ENCODE measurements around the gene POLRMT.
"Not testable (repeated sequence)": the region's sequence is repeated elsewhere in the genome, so short reads cannot be mapped to it uniquely, and the experiment has no call there.

POLRMT gene

DNA sequence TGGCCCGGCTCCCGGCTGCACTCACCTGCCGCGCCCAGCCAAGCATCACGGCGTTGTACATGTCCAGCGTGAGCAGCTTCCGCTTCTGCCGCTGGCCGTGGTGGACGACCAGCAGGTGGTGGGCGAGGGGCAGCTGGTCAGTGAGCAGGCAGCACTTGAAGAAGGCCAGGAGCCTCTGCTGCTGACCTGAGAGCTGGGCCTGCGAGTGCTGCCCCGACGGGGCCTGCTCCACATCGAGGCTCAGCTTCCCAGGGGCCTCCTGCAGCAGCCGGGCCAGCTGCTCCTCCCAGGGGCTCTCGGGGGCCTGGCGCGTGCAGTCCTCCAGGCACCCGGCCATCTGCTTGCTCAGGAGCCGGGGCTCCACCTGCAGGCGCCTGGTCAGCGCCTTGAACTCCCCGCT lies 3.8 kb downstream of the POLRMT start:
- in situ Hi-C loops (cut with HindIII; ENCODE audit: low sequenced_read_pairs): not testable (repeated sequence)

DNA sequence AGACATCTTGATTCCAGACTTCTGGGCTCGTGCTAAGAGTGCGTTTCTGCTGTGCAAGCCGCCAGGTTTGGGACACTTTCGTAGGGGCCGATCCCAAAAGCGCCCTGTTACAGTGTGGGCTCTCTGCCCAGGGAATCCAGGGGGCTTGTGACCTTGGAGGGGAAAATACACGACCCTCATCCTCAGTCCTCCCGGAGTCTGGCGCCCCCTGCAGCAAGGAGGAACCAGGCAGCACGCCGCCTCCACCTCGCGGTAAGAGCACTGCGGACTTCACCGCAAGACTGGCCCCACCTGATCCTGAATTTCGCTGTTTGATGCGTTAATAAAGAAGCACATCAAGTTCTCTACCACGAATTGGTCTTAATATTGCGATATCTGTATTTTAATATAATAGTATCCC lies 5.2 kb downstream of the POLRMT start:
- in situ Hi-C loops (cut with HindIII; ENCODE audit: low sequenced_read_pairs): no loop called here

DNA sequence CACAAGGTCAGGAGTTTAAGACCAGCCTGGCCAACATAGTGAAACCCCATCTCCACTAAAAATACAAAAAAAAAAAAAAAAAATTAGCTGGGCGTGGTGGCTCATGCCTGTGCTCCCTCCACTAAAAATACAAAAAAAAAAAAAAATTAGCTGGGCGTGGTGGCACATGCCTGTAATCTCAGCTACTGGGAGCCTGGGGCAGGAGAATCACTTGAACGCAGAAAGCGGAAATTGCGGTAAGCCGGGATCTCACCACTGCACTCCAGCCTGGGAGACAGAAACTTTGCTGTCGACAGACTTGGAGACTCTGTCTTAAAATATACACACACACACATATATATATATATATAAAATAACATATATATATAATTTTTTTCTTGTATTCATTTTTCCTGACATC lies 6.8 kb downstream of the POLRMT start:
- in situ Hi-C loops (cut with HindIII; ENCODE audit: low sequenced_read_pairs): not testable (repeated sequence)

GRCh38 chr19:625257-625656 lies 8.1 kb downstream of the POLRMT start:
- in situ Hi-C loops (cut with HindIII; ENCODE audit: low sequenced_read_pairs): no loop called here

- in situ Hi-C loops (cut with HindIII; ENCODE audit: low sequenced_read_pairs): no loop called here
Measured at GRCh38 chr19:624433-625109, 8.8 kb downstream of the POLRMT start.

DNA sequence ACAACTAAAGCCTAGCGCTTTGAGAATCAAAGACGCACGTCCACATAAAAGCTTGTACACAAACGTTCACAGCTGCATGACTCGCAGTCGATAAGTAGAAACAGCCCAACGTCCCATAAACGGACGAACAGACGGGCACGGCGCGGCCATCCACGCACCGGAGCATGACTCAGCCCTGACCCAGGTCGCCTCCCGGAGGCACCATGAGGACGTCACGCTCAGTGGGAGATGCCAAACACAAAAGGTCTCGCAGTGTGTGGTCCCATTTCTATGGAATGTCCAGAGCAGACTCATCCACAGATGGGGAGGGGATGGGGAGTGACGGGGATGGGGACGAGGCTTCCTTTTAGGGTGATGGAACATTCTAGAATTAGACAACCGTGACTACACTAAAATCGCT lies 9.4 kb downstream of the POLRMT start:
- in situ Hi-C loops (cut with HindIII; ENCODE audit: low sequenced_read_pairs): no loop called here

DNA sequence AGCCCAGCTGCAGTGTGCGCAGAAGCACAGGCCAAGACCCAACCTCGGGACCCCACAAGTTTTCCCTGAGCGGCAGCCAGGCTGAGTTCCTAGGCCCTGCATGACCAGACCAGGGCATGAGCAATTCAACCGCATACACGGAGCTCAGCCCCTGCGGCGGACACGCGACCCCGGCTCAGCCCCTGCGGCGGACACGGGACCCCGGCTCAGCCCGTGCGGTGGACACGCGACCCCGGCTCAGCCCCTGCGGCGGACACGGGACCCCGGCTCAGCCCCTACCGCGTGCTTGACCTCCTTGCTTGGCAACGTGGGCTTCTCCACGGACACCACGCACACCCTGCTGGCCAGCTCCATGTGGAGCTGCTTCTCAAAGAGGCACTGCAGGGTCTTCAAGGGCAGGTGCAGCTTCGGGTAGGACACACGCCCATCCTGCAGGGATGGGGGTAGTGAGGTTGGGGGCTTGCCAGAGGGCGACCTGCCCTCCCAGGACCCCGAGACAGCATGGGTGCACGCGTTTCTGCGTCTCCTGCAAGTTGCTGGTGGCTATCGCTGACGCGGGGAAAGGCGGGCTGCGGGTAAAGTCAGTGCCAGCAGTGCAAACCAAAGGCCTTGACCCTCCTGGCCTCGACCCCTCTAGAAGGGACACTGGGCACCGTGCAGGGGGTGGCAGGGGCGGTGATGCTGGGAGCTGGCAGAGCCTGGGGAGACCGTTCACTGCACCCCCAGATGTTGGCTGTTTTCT lies 10.0 kb downstream of the POLRMT start:
- in situ Hi-C loops (cut with HindIII; ENCODE audit: low sequenced_read_pairs): no loop called here

DNA sequence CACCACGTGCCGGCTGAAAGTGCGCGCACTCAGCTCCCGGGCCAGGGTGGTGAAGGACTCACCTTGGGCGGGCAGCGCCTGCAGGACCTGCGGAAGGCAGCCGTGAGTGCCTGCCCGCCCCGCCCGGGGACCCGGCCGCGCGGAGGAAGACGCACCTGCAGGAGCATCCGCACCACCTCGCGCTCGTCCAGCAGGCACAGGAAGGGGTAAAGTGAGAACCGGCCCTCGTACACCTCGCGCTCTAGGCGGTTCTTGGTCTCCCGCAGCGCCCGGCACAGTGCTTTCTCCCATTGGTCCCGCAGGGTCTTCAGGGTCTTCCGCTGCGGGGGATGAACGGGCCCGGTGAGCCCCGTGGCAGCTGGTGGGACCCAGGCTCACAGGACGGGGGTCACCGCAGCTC lies 10.7 kb downstream of the POLRMT start:
- in situ Hi-C loops (cut with HindIII; ENCODE audit: low sequenced_read_pairs): no loop called here

DNA sequence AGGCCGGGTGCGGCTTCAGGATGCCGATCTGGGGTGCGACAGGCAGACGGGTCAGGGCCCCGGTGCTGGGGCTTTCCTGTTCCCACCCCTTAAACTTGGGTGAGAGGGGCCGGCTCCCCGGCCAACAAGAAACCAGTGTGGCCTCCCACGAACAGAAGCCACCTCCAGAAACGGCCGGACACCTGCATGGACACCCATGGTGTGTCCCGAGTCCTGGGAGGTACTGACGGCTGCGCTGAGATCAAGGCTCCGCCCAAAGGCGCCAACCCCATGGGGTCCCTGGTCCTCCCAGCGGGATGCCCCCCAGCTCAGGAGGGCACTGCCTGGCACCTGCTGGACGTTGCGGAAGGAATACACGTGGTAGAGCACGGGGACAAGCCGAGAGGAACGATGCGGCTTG lies 11.5 kb downstream of the POLRMT start:
- in situ Hi-C loops (cut with HindIII; ENCODE audit: low sequenced_read_pairs): no loop called here

DNA sequence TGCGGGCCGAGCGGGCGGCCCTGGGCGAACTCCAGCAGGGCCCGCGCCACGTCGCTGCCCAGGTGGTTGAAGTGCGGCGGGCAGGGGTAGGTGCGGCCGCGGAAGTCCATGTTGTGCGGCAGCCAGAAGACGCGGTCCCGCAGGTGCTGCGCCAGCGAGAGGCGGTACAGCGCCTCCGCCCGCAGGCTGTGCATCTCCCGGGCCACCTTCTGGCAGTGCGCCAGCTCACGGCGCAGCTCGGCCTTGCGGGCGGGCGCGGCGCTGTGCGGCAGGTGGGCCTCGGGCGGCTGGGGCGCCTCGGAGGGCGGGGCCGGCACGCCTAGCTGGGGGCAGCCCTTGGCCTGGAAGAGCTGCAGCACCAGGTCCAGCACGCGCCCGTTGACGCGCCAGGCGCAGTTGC lies 12.1 kb downstream of the POLRMT start:
- in situ Hi-C loops (cut with HindIII; ENCODE audit: low sequenced_read_pairs): not testable (repeated sequence)

- in situ Hi-C loops (cut with HindIII; ENCODE audit: low sequenced_read_pairs): no loop called here
Measured at GRCh38 chr19:620166-620862, 13.0 kb downstream of the POLRMT start.

- in situ Hi-C loops (cut with HindIII; ENCODE audit: low sequenced_read_pairs): no loop called here
Measured at GRCh38 chr19:619286-620002, 13.9 kb downstream of the POLRMT start.

DNA sequence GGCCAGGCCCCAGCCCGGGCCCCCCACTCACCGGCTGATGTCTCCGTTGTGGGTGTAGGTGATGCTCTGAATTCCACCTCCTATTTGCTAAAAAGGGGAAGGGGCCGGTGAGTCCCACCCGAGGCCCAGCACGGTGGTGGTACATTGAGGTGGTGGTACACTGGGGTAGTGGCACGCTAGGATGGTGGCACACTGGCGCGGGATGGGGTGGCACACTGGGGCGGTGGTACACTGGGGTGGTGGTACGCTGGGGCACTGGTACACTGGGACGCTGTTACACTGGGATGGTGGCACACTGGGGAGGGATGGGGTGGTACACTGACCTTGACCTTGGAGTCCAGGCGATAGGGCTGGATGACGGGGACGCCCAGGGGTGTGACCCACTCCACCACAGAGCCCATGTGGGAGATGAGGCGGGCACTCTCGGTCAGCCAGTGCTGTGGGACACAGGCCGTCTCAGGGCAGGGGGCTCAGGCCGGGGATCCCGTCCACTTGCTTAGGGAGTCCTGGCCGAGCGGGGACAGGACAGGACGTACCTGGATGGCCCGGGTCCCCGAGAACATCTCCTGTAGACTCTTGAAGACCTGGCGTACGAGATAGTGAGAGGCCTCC lies 14.6 kb downstream of the POLRMT start:
- in situ Hi-C loops (cut with HindIII; ENCODE audit: low sequenced_read_pairs): no loop called here

DNA sequence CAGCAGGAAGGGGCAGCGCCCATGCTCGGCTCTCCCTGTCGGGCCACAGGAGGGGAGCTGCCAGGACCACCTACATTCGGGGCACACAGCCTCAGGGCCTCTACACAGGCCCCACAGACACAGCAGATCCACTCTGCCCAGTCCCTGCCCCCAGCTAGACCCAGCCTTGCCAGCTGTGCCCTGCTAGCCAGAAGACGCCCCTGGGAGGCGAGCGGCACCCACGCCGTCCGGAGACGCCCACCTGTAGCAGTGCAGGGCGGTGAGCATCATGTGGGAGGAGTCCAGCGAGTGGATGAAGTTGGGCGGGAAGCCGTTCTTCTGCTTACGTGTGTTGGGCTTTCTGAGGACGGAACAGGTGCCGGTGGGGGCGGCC lies 15.1 kb downstream of the POLRMT start:
- in situ Hi-C loops (cut with HindIII; ENCODE audit: low sequenced_read_pairs): no loop called here

DNA sequence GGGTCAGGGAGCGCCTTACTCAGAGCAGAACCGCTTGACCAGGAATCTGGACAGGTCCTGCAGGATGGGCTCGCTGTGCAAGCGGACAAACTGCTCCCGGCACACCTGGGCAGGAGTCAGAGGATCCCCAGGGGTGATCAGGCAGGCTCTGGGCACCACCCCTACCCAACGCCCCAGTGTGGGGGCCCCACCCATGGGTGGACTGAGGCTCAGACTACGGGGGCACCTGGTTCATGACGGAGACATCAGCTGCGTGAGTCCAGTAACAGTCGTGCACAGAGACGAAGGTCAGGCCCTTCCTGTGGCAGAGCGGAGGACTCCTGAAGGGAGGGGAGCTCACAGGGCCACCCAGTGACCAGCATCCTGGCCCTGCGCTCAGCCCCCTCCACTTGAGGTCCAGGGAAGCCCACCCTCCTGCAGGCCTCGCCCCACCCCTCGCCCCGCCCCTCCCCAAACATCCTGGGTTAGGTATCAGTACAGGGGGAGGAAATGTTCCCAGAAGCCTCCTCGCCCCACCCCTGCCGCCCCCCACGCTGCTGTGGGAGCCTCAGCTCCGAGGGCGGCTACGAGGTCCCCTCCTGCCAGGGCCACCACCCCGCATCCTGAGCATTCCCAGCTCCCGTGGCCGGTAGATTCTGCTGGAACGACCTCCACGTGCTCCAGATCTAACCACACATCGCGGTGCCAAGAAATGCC lies 15.6 kb downstream of the POLRMT start:
- in situ Hi-C loops (cut with HindIII; ENCODE audit: low sequenced_read_pairs): no loop called here

DNA sequence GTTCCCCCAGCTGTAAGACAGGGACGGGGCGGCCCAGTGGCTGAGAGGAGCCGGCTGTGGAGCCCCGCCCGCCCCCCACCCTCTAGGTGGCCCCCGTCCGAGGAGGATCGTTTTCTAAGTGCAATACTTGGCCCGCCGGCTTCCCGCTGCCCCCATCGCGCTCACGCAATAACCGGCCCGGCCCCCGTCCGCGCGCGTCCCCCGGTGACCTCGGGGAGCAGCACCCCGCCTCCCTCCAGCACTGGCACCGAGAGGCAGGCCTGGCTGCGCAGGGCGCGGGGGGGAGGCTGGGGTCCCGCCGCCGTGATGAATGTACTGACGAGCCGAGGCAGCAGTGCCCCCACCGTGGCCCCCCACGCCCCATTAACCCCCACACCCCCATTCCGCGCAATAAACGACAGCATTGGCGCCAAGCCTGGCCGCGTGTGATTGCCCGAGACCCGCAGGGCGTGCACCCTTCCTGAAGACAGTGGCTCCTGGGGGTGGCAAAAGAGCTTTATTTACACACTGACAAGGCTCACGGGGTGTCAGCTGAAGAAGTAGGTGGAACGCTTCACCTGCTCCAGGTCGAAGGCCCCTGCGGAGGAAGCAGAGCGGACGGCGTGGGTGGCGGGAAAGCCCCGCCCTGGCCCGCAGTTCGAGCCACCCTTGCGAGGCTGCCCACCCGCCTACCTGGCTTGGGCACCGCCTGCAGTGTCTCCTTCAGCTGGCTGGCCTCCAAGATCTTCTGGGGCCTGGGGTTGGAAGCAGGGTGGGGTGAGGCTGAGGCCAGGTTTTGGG lies 16.4 kb downstream of the POLRMT start:
- in situ Hi-C loops (cut with HindIII; ENCODE audit: low sequenced_read_pairs): no loop called here

DNA sequence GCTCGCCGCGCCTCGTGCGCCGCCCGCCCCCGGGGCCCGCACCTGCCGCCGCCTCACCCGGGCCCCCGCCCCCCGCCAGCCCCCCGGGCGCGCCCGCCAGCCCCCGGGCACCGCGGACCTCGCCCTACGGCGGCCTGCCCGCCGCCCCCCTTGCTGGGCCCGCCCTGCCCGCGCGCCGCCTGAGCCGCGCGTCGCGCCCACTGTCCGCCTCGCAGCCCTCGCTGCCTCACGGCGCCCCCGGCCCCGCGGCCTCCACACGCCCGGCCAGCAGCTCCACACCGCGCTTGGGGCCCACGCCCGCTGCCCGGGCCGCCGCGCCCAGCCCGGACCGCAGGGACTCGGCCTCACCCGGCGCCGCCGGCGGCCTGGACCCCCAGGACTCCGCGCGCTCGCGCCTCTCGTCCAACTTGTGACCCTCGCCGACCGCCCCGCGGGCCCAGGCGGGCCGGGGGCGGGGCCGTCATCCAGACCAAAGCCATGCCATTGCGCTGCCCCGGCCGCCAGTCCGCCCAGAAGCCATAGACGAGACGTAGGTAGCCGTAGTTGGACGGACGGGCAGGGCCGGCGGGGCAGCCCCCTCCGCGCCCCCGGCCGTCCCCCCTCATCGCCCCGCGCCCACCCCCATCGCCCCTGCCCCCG lies 17.2 kb downstream of the POLRMT start:
- in situ Hi-C loops (cut with HindIII; ENCODE audit: low sequenced_read_pairs): no loop called here

- in situ Hi-C loops (cut with HindIII; ENCODE audit: low sequenced_read_pairs): no loop called here
Measured at GRCh38 chr19:615619-616018, 17.7 kb downstream of the POLRMT start.

Measured in DLD1 (cell line).